GM12865 (cell line): Measurements from ENCODE around the gene GJB5.
"Not testable (repeated sequence)": the region's sequence is repeated elsewhere in the genome, so short reads cannot be mapped to it uniquely, and the experiment has no call there.

Experiments used
- DNase-seq: peaks from one replicate; pipeline ENCODE4 v3.0.0; 2010; ENCODE audit warnings: low read depth
- H3K4me3 ChIP-seq: 2 replicates; pipeline ENCODE4 v1.5.1; 2011; ENCODE audit warnings: mild to moderate bottlenecking, low read depth, low read length, control low read depth
- CTCF ChIP-seq: IDR thresholded peaks from 2 replicates; pipeline ENCODE4 v1.5.1; 2011; ENCODE audit warnings: low read length, control low read depth, low read depth, inconsistent platforms; ENCODE audit not compliant: insufficient read depth; ENCODE audit errors: missing control alignments

GJB5 gene

GRCh38 chr1:34761776-34762307, 7.0 kb downstream of the GJB5 start:
- H3K4me3 ChIP-seq: no peak overlapping the region
- no peak for TF ChIP-seq CTCF
- no peak for DNase-seq

DNA sequence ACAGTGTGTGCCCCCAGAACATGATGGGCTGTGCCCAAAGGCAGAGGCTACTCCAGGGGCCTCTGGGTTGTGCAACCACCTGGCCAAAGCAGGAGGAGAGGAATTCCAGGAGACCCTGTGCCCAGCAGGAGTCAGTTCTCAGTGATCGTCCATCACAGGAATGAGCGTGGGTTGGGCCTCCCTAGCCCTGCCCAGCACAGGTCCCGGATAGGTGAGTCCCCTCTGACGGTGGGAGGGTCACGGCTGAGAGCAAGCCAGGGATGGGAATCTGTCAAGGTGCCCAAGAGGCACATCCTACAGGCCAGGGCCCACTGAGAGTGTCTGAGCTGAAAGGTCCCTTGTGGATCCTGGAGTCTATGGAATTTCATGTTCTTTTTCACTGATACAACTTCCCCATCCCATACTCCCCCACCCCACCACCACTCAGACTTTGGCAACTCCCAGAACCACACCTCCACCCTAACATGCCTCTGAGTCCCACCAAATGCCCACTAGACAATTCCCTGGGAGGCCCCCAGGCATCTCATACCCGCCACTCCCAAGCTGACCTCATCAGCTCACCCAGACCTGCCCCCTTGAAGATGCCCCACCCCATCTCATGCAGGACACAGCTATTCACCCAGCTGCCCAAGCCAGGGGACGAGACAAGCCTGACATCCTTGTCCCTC, 7.8 kb downstream of the GJB5 start:
- TF ChIP-seq CTCF: no peak
- DNase-seq: no peak
- H3K4me3 ChIP-seq: no peak overlapping the region

GRCh38 chr1:34763142-34763781, 8.4 kb downstream of the GJB5 start:
- no peak for TF ChIP-seq CTCF
- H3K4me3 ChIP-seq: no peak overlapping the region
- DNase-seq: no peak

GRCh38 chr1:34768856-34769255, 14.0 kb downstream of the GJB5 start:
- DNase-seq: no peak
- H3K4me3 ChIP-seq: no peak overlapping the region
- TF ChIP-seq CTCF: no peak

- TF ChIP-seq CTCF: no peak
- no peak for DNase-seq
- H3K4me3 ChIP-seq: no peak overlapping the region
Observed at GRCh38 chr1:34770891-34771504, 16.2 kb downstream of the GJB5 start.

- TF ChIP-seq CTCF: no peak
- no peak for DNase-seq
- H3K4me3 ChIP-seq: no peak overlapping the region
Observed at GRCh38 chr1:34771573-34772371, 16.9 kb downstream of the GJB5 start.

DNA sequence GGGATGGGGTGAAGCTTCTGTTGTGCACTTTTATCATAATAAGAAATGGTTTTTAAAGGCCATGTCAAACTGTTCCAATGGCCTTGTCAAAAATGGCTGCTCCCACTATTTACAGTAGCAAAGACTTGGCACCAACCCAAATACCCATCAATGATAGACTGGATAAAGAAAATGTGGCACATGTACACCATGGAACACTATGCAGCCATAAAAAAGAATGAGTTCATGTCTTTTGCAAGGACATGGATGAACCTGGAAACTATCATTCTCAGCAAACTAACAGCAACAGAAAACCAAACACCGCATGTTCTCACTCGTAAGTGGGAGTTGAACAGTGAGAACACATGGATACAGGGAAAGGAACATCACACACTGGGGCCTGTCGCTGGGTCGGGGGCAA, 18.3 kb downstream of the GJB5 start:
- DNase-seq, H3K4me3 ChIP-seq: not testable (repeated sequence)
